Measurements from ENCODE around the gene FOXN1. TPM values are rescaled to one million over a fixed set of nuclear protein-coding genes. Genes with fewer than 3 reads are reported as not detected.

The FOXN1 gene
- total RNA-seq, 1 donor = not detected

GRCh38 chr17:28488533-28489276 is 17.4 kb upstream of the FOXN1 start:
- Histone ChIP-seq H3K4me3 (ENCODE audit: low read length) (no peak overlapping the region), H3K9me3 (ENCODE audit: low read depth, low read length) (no peaks in the 10 kb centered on the region), H3K4me1 (ENCODE audit: insufficient read depth, low read length) (peaks cover 8% of the 10 kb centered on the region), H3K27me3 (ENCODE audit: insufficient read depth, low read length) (no peaks in the 10 kb centered on the region)

- Histone ChIP-seq H3K27me3 (ENCODE audit: insufficient read depth, low read length) (no peaks in the 10 kb centered on the region), H3K4me3 (ENCODE audit: low read length) (no peak overlapping the region), H3K4me1 (ENCODE audit: insufficient read depth, low read length) (no peaks in the 10 kb centered on the region), H3K9me3 (ENCODE audit: low read depth, low read length) (no peaks in the 10 kb centered on the region)
Observed at GRCh38 chr17:28491286-28491685, 14.9 kb upstream of the FOXN1 start.

- Histone ChIP-seq H3K4me1 (ENCODE audit: insufficient read depth, low read length) (no peaks in the 10 kb centered on the region), H3K4me3 (ENCODE audit: low read length) (no peak overlapping the region), H3K9me3 (ENCODE audit: low read depth, low read length) (no peaks in the 10 kb centered on the region), H3K27me3 (ENCODE audit: insufficient read depth, low read length) (no peaks in the 10 kb centered on the region)
Observed at GRCh38 chr17:28491860-28492259, 14.3 kb upstream of the FOXN1 start.

- no peaks in the 10 kb centered on the region for H3K27me3 ChIP-seq (ENCODE audit: insufficient read depth, low read length)
- no peak overlapping the region for H3K4me3 ChIP-seq (ENCODE audit: low read length)
- no peaks in the 10 kb centered on the region for H3K4me1 ChIP-seq (ENCODE audit: insufficient read depth, low read length)
- no peaks in the 10 kb centered on the region for H3K9me3 ChIP-seq (ENCODE audit: low read depth, low read length)
Observed at GRCh38 chr17:28492352-28493310, 13.5 kb upstream of the FOXN1 start.

- no peaks in the 10 kb centered on the region for H3K9me3 ChIP-seq (ENCODE audit: low read depth, low read length)
- no peaks in the 10 kb centered on the region for H3K27me3 ChIP-seq (ENCODE audit: insufficient read depth, low read length)
- H3K4me3 ChIP-seq (ENCODE audit: low read length) = no peak overlapping the region
- H3K4me1 ChIP-seq (ENCODE audit: insufficient read depth, low read length) = no peaks in the 10 kb centered on the region
Observed at GRCh38 chr17:28493460-28493859, 12.7 kb upstream of the FOXN1 start.

- H3K27me3 ChIP-seq (ENCODE audit: insufficient read depth, low read length) = no peaks in the 10 kb centered on the region
- no peaks in the 10 kb centered on the region for H3K9me3 ChIP-seq (ENCODE audit: low read depth, low read length)
- H3K4me1 ChIP-seq (ENCODE audit: insufficient read depth, low read length) = no peaks in the 10 kb centered on the region
- H3K4me3 ChIP-seq (ENCODE audit: low read length) = no peak overlapping the region
Observed at GRCh38 chr17:28494445-28495188, 11.5 kb upstream of the FOXN1 start.

GRCh38 chr17:28495635-28496034 is 10.5 kb upstream of the FOXN1 start:
- Histone ChIP-seq H3K4me1 (ENCODE audit: insufficient read depth, low read length) (no peaks in the 10 kb centered on the region), H3K9me3 (ENCODE audit: low read depth, low read length) (no peaks in the 10 kb centered on the region)

GRCh38 chr17:28497931-28498330 is 8.2 kb upstream of the FOXN1 start:
- Histone ChIP-seq H3K27me3 (ENCODE audit: insufficient read depth, low read length) (no peaks in the 10 kb centered on the region), H3K9me3 (ENCODE audit: low read depth, low read length) (no peaks in the 10 kb centered on the region), H3K4me1 (ENCODE audit: insufficient read depth, low read length) (no peaks in the 10 kb centered on the region), H3K4me3 (ENCODE audit: low read length) (no peak overlapping the region)

More at GRCh38 chr17:28495635-28496034, 10.5 kb upstream of the FOXN1 start:
- Histone ChIP-seq H3K27me3 (ENCODE audit: insufficient read depth, low read length) (no peaks in the 10 kb centered on the region), H3K4me3 (ENCODE audit: low read length) (no peak overlapping the region)

- Histone ChIP-seq H3K4me3 (ENCODE audit: low read length) (no peak overlapping the region), H3K27me3 (ENCODE audit: insufficient read depth, low read length) (no peaks in the 10 kb centered on the region), H3K4me1 (ENCODE audit: insufficient read depth, low read length) (no peaks in the 10 kb centered on the region), H3K9me3 (ENCODE audit: low read depth, low read length) (no peaks in the 10 kb centered on the region)
Observed at GRCh38 chr17:28498652-28499363, 7.3 kb upstream of the FOXN1 start.

GRCh38 chr17:28499364-28499664 is 6.8 kb upstream of the FOXN1 start:
- H3K4me1 ChIP-seq (ENCODE audit: insufficient read depth, low read length) = no peaks in the 10 kb centered on the region
- no peak overlapping the region for H3K4me3 ChIP-seq (ENCODE audit: low read length)
- no peaks in the 10 kb centered on the region for H3K9me3 ChIP-seq (ENCODE audit: low read depth, low read length)
- H3K27me3 ChIP-seq (ENCODE audit: insufficient read depth, low read length) = no peaks in the 10 kb centered on the region

GRCh38 chr17:28499684-28500357 is 6.3 kb upstream of the FOXN1 start:
- Histone ChIP-seq H3K4me3 (ENCODE audit: low read length) (no peak overlapping the region), H3K9me3 (ENCODE audit: low read depth, low read length) (no peaks in the 10 kb centered on the region), H3K27me3 (ENCODE audit: insufficient read depth, low read length) (no peaks in the 10 kb centered on the region), H3K4me1 (ENCODE audit: insufficient read depth, low read length) (no peaks in the 10 kb centered on the region)

GRCh38 chr17:28500712-28501379 is 5.3 kb upstream of the FOXN1 start:
- H3K4me1 ChIP-seq (ENCODE audit: insufficient read depth, low read length) = no peaks in the 10 kb centered on the region

GRCh38 chr17:28501421-28502284 is 4.5 kb upstream of the FOXN1 start:
- no peaks in the 10 kb centered on the region for H3K9me3 ChIP-seq (ENCODE audit: low read depth, low read length)
- H3K27me3 ChIP-seq (ENCODE audit: insufficient read depth, low read length) = no peaks in the 10 kb centered on the region
- H3K4me1 ChIP-seq (ENCODE audit: insufficient read depth, low read length) = no peaks in the 10 kb centered on the region
- H3K4me3 ChIP-seq (ENCODE audit: low read length) = no peak overlapping the region

More at GRCh38 chr17:28500712-28501379, 5.3 kb upstream of the FOXN1 start:
- no peaks in the 10 kb centered on the region for H3K27me3 ChIP-seq (ENCODE audit: insufficient read depth, low read length)
- no peak overlapping the region for H3K4me3 ChIP-seq (ENCODE audit: low read length)
- H3K9me3 ChIP-seq (ENCODE audit: low read depth, low read length) = no peaks in the 10 kb centered on the region

Data from mononuclear cell (primary cell).